Keratinocyte (primary cell): ENCODE results near the gene S100A13. TPM values are rescaled to one million over a fixed set of nuclear protein-coding genes. Genes with fewer than 3 reads are reported as not detected.

Experiments used
- DNase-seq: peaks from one replicate; pipeline ENCODE4 v3.0.0-alpha.2; 2011; ENCODE audit warnings: low read depth, missing footprints, low spot score
- FAIRE-seq: peaks from 2 replicates; lab custom pipeline; 2011; peaks lifted over from hg19 to GRCh38; lab: Jason Lieb, UNC
- H2AFZ ChIP-seq: 2 replicates; pipeline ENCODE4 v1.6.0; 2012; ENCODE audit warnings: low read length, control low read depth, inconsistent platforms; ENCODE audit not compliant: control insufficient read depth
- H3K27ac ChIP-seq: 2 replicates; pipeline ENCODE4 v1.5.1; 2011; ENCODE audit warnings: low read length; ENCODE audit not compliant: control insufficient read depth, insufficient read depth
- H3K27me3 ChIP-seq: 3 replicates; pipeline ENCODE4 v1.6.0; 2011; ENCODE audit warnings: low read length; ENCODE audit not compliant: control insufficient read depth, insufficient read depth; ENCODE audit errors: extremely low read depth
- H3K36me3 ChIP-seq, 2 experiments: 2 replicates in 1 of 2; 3 replicates in 1 of 2; pipeline ENCODE4 v1.5.1; 2011; ENCODE audit warnings: low read length in 2 of 2, mild to moderate bottlenecking in 1 of 2; ENCODE audit not compliant: control insufficient read depth in 2 of 2, insufficient read depth in 2 of 2; ENCODE audit errors: extremely low read depth in 1 of 2
- H3K4me1 ChIP-seq: 3 replicates; pipeline ENCODE4 v1.5.1; 2011; ENCODE audit warnings: low read length; ENCODE audit not compliant: control insufficient read depth, insufficient read depth; ENCODE audit errors: extremely low read depth
- H3K4me2 ChIP-seq: 3 replicates; pipeline ENCODE4 v1.6.0; 2011; ENCODE audit warnings: low read depth, low read length; ENCODE audit not compliant: control insufficient read depth, insufficient read depth; ENCODE audit errors: extremely low read depth
- H3K4me3 ChIP-seq, 3 experiments: fragments of 200-600 bp in 1 of 3; sonication (generic) in 1 of 3; 2 replicates in 2 of 3; 3 replicates in 1 of 3; pipeline ENCODE4 v1.5.1; 2011 to 2016; ENCODE audit warnings: low read length in 3 of 3, mild to moderate bottlenecking in 3 of 3, control low read depth in 2 of 3, inconsistent platforms in 1 of 3, low read depth in 1 of 3, mixed read lengths in 1 of 3, mixed run types in 1 of 3, moderate library complexity in 1 of 3; ENCODE audit not compliant: control insufficient read depth in 2 of 3, insufficient read depth in 2 of 3; ENCODE audit errors: extremely low read depth in 1 of 3
- H3K79me2 ChIP-seq: 2 replicates; pipeline ENCODE4 v1.6.0; 2012; ENCODE audit warnings: low read length; ENCODE audit not compliant: control insufficient read depth, insufficient read depth
- H3K9ac ChIP-seq: 3 replicates; pipeline ENCODE4 v1.6.0; 2011; ENCODE audit warnings: low read length; ENCODE audit not compliant: control insufficient read depth, insufficient read depth; ENCODE audit errors: extremely low read depth
- H3K9me1 ChIP-seq: 3 replicates; pipeline ENCODE4 v1.6.0; 2011; ENCODE audit warnings: low read length; ENCODE audit not compliant: control insufficient read depth, insufficient read depth; ENCODE audit errors: extremely low read depth
- H3K9me3 ChIP-seq: 2 replicates; pipeline ENCODE4 v1.5.1; 2012; ENCODE audit warnings: low read depth, low read length; ENCODE audit not compliant: control insufficient read depth
- H4K20me1 ChIP-seq: 3 replicates; pipeline ENCODE4 v1.6.0; 2011; ENCODE audit warnings: low read length; ENCODE audit not compliant: control insufficient read depth, insufficient read depth; ENCODE audit errors: extremely low read depth
- EZH2 ChIP-seq: IDR thresholded peaks from one replicate; pipeline ENCODE4 v1.6.1; 2012; ENCODE audit warnings: inconsistent platforms, mild to moderate bottlenecking, low read length, moderate library complexity
- dilution Hi-C: fragments of 300-500 bp; cut with MboI; formaldehyde crosslinking; loops from one replicate; pipeline ENCODE4 v1.7.0; 2020; ENCODE audit warnings: low sequenced_read_pairs; ENCODE audit not compliant: extremely low pct_ligation_motif_present
- polyA plus RNA-seq, 5 experiments: library from polyadenylated mRNA; depleted of rRNA in 3 of 5; stranded (reverse) in 3 of 5; stranded (forward) in 1 of 5; unstranded in 1 of 5; fragments of >200 nt; gene quantifications; 1 replicate in 1 of 5; 2 replicates in 3 of 5; 3 replicates in 1 of 5; pipeline versions ENCODE4 v1.2.1 to v1.2.3, GENCODE V29; 2011 to 2012; ENCODE audit warnings: missing spikeins in 2 of 5, low read depth in 1 of 5, low replicate concordance in 1 of 5
- TF ChIP-seq, protein P1 (sequence below), 3 experiments: IDR thresholded peaks in 1 of 3; conservative IDR thresholded peaks in 1 of 3; optimal IDR thresholded peaks in 1 of 3; 2 replicates in 2 of 3; 3 replicates in 1 of 3; pipeline versions ENCODE3 to v1.5.1; 2011; ENCODE audit warnings: low read length in 3 of 3, mild to moderate bottlenecking in 3 of 3, moderate library complexity in 2 of 3, control low read depth in 1 of 3, inconsistent platforms in 1 of 3; ENCODE audit not compliant: insufficient read depth in 2 of 3; ENCODE audit errors: extremely low read depth in 1 of 3

Gene S100A13
- polyA plus RNA-seq, 1 donor (not counting 4 experiments of a cell fraction or from before 2014, with no cell fraction given) = 215 TPM

DNA sequence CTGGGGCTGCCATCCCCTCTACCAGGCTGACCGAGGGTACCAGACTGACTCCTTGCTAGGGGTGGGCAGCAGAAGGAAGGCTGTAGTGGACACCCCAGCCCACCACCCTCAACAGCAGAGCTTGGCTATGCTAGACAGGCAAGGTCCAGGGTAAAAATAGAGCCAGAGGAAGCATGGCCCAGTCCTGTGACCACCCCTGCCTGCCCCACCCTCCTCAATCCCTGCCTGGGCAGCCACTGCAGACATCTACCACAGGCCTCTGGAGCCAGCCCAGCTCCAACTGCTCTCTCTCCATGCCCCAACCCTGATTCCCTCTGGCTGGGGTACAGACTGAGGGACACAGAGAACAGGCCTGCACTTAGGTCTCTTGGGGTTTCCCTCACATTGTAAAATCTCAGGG is 2.7 kb upstream of the S100A13 start:
- TF ChIP-seq, protein P1, sequence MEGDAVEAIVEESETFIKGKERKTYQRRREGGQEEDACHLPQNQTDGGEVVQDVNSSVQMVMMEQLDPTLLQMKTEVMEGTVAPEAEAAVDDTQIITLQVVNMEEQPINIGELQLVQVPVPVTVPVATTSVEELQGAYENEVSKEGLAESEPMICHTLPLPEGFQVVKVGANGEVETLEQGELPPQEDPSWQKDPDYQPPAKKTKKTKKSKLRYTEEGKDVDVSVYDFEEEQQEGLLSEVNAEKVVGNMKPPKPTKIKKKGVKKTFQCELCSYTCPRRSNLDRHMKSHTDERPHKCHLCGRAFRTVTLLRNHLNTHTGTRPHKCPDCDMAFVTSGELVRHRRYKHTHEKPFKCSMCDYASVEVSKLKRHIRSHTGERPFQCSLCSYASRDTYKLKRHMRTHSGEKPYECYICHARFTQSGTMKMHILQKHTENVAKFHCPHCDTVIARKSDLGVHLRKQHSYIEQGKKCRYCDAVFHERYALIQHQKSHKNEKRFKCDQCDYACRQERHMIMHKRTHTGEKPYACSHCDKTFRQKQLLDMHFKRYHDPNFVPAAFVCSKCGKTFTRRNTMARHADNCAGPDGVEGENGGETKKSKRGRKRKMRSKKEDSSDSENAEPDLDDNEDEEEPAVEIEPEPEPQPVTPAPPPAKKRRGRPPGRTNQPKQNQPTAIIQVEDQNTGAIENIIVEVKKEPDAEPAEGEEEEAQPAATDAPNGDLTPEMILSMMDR (optimal IDR thresholded peaks at IDR 0.05 in 1 of 3, IDR thresholded peaks at IDR 0.05 in 1 of 3, conservative IDR thresholded peaks at IDR 0.05 in 1 of 3; ENCODE audit: extremely low read depth in 1 of 3, insufficient read depth in 2 of 3, low read length in 3 of 3) = no peak
- TF ChIP-seq EZH2 = no peak
- DNase-seq = no peak
- peaks cover 6% of the 10 kb centered on the region for H3K9me1 ChIP-seq
- H2AFZ ChIP-seq = no peak overlapping the region
- no peak for FAIRE-seq
- dilution Hi-C loops = no loop called here
- H3K27me3 ChIP-seq = no peaks in the 10 kb centered on the region
- peaks cover 25% of the 10 kb centered on the region for H3K4me1 ChIP-seq
- H3K9ac ChIP-seq = no peak overlapping the region
- H4K20me1 ChIP-seq = no peaks in the 10 kb centered on the region
- no peak overlapping the region for H3K27ac ChIP-seq
- H3K36me3 ChIP-seq = peaks cover 7 to 12% of the 10 kb centered on the region in 2 experiments
- no peaks in the 10 kb centered on the region for H3K9me3 ChIP-seq
- no peak overlapping the region for H3K4me2 ChIP-seq
- no peak overlapping the region for H3K4me3 ChIP-seq
- peaks cover 25% of the 10 kb centered on the region for H3K79me2 ChIP-seq

DNA sequence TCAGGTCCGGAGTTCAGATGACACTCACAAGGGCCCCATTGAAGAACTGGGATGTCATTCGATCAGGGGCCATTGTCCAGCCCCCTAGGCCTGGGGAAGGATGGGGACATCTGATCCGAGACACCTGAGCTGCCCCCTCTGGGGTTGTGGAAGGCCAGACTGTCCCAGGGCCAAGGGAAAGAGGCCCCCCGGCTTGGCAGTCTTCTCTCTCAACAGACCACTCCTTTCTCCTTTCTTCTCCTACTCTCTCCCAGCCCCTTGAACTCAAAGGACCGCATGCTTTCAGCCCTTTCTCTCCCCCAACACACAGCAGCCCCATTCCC is 2.0 kb upstream of the S100A13 start:
- H3K79me2 ChIP-seq = peaks cover 20% of the 10 kb centered on the region
- peaks cover 25% of the 10 kb centered on the region for H3K4me1 ChIP-seq
- no peak overlapping the region for H3K27ac ChIP-seq
- peaks cover 6% of the 10 kb centered on the region for H3K9me1 ChIP-seq
- H3K4me3 ChIP-seq = no peak overlapping the region
- no peaks in the 10 kb centered on the region for H4K20me1 ChIP-seq
- H3K27me3 ChIP-seq = no peaks in the 10 kb centered on the region
- FAIRE-seq (no peak), DNase-seq (no peak)
- TF ChIP-seq EZH2 = no peak
- TF ChIP-seq, protein P1 (optimal IDR thresholded peaks at IDR 0.05 in 1 of 3, IDR thresholded peaks at IDR 0.05 in 1 of 3, conservative IDR thresholded peaks at IDR 0.05 in 1 of 3; ENCODE audit: extremely low read depth in 1 of 3, insufficient read depth in 2 of 3, low read length in 3 of 3) = no peak
- no peak overlapping the region for H3K4me2 ChIP-seq
- peaks cover 7 to 15% of the 10 kb centered on the region in 2 experiments for H3K36me3 ChIP-seq
- no peak overlapping the region for H2AFZ ChIP-seq
- no peaks in the 10 kb centered on the region for H3K9me3 ChIP-seq
- H3K9ac ChIP-seq = no peak overlapping the region
- dilution Hi-C loops = no loop called here
